ENCODE data around the gene SUMO3.

Gene SUMO3

GRCh38 chr21:44795342-44795741, 22.5 kb downstream of the SUMO3 start:
- peak; percentile 11 for DNase-seq (ENCODE audit: low spot score)
- Histone ChIP-seq H3K27ac (no peak overlapping the region), H3K4me3 (no peak overlapping the region)
- no peak for TF ChIP-seq CTCF (IDR thresholded peaks at IDR 0.05)

DNA sequence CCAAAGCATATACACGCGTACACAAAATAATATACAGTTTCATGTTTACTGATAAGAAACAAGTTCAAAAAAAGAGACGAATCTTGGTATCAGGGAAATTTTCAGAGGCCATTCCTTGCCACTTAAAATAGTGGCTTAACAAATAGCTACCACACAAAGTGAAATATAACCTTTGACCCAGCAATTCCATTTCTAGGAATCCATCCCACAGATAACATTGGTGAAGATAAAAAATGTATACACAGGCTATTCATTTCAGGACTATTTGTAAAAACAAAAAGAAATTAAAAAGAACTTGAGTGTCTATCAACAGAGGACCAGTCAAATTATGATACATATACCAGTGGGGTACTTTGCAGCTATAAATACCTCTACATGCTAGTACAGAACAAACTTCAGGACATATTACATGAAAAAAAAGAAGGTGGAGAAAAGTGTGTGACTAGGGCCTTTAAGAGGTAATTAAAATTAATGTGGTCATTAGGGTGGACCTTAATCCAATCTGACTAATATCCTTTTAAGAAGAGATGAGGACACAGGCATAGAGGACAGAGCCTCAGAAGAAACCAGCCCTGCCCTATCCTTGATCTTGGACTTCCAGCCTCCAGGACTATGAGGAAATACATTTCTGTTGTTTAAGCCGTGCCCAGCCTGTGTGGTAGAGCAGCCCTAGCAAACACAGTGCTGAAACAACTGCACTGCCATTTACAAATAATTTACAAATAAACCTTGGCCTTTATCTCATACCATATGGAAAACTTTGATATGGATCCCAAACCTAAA, 24.1 kb downstream of the SUMO3 start:
- no peak for TF ChIP-seq CTCF (IDR thresholded peaks at IDR 0.05)
- no peak overlapping the region for H3K27ac ChIP-seq

DNA sequence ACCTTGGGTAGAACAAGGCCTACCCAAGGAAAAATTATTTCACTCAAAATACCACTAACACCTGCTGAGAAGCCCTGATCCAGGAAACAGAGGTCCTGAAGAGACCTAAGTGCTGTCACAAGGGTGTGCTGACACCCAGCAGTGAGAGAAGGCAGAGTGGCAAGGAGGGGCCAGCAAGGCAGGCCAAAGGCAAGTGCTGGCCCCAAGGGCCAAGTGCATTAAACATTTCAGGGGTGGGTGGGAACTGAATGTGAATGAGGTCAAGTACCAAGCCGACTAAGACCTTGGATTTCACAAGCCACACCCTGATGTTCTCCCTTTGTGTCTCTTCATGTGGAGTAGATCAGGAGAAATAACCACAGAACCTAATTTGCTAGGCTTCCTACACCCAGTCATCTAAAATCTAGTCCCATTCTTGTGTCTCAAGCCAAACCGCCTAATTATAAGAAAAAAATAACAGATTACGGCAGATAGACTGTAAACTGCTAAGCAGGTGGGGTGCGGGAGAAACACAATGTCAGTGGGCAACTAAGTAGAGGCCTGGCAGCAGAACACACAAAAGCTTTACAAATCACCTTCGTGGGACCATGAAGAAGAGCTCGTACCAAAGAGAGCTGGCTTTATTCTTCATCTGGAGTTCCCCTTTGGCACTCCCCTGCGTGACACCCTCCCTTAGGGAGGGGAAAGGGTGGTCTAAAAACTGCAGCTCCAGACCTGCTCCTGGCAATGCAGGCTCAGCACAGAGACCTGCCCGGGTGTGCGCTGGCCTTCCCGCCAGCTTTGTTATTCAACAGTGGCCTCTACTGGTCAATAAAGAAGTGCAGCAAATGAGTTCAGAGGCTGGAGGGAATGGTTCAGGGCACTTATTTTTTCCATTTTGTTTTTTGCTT, 24.9 kb downstream of the SUMO3 start:
- Histone ChIP-seq H3K27ac (no peak overlapping the region), H3K4me3 (no peak overlapping the region)
- DNase-seq (ENCODE audit: low spot score): peak; percentile 74
- peak; percentile 65 for TF ChIP-seq CTCF (IDR thresholded peaks at IDR 0.05)

More for the DNA sequence above, 24.1 kb downstream of the SUMO3 start:
- H3K4me3 ChIP-seq: no peak overlapping the region
- no peak for DNase-seq (ENCODE audit: low spot score)

DNA sequence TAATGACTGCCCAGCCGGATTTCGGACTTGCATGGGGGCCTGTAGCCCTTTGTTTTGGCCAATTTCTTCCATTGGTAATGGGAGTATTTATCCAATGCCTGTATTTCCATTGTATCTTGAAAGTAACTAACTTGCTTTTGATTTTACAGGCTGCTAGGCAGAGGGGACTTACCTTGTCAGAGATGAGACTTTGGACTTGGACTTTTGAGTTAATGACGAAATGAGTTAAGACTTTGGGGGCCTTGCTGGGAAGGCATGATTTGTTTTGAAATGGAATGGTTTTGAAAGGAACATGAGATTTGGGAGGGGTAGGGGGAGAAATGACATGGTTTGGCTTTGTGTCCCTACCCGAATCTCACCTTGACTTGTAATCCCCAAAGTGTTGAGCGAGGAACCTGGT, 25.9 kb downstream of the SUMO3 start:
- Histone ChIP-seq H3K27ac (no peak overlapping the region), H3K4me3 (no peak overlapping the region)
- TF ChIP-seq CTCF (IDR thresholded peaks at IDR 0.05): no peak
- no peak for DNase-seq (ENCODE audit: low spot score)

GRCh38 chr21:44791246-44791645, 26.6 kb downstream of the SUMO3 start:
- TF ChIP-seq CTCF (IDR thresholded peaks at IDR 0.05): no peak
- DNase-seq (ENCODE audit: low spot score): peak; percentile 57
- no peak overlapping the region for H3K27ac ChIP-seq
- H3K4me3 ChIP-seq: no peak overlapping the region

GRCh38 chr21:44790368-44790767, 27.5 kb downstream of the SUMO3 start:
- Histone ChIP-seq H3K27ac (no peak overlapping the region), H3K4me3 (no peak overlapping the region)
- no peak for TF ChIP-seq CTCF (IDR thresholded peaks at IDR 0.05)
- DNase-seq (ENCODE audit: low spot score): no peak
